Mesodermal cell (in vitro differentiated cells): Measurements from ENCODE around the gene SLC4A5.

Experiments used
- H3K27ac ChIP-seq: 2 replicates; pipeline ENCODE4 v1.7.0; 2013; ENCODE audit warnings: mild to moderate bottlenecking, low read depth, low read length, moderate library complexity; ENCODE audit not compliant: severe bottlenecking
- H3K36me3 ChIP-seq: 2 replicates; pipeline ENCODE4 v1.7.1; 2013; ENCODE audit warnings: mild to moderate bottlenecking, low read length, moderate library complexity; ENCODE audit not compliant: control insufficient read depth, insufficient read depth
- H3K4me1 ChIP-seq: one replicate; pipeline ENCODE4 v1.7.1; 2013; ENCODE audit warnings: mild to moderate bottlenecking, low read length; ENCODE audit not compliant: insufficient read depth, control insufficient read depth, poor library complexity, severe bottlenecking
- H3K4me3 ChIP-seq: 2 replicates; pipeline ENCODE4 v1.7.0; 2013; ENCODE audit warnings: low read length, control low read depth, mild to moderate bottlenecking; ENCODE audit not compliant: insufficient read depth, poor library complexity, severe bottlenecking; ENCODE audit errors: extremely low read depth
- H3K9me3 ChIP-seq: 2 replicates; pipeline ENCODE4 v1.7.1; 2013; ENCODE audit warnings: mild to moderate bottlenecking, low read length, moderate library complexity; ENCODE audit not compliant: control insufficient read depth
- WGBS, 2 experiments: methylation state at CpG; one replicate each; pipeline ENCODE4 v1.1.5; 2013; ENCODE audit warnings: missing lambda C conversion rate in 2 of 2; ENCODE audit not compliant: insufficient coverage in 2 of 2; 5-methylcytosine and 5-hydroxymethylcytosine counted together

Gene SLC4A5

DNA sequence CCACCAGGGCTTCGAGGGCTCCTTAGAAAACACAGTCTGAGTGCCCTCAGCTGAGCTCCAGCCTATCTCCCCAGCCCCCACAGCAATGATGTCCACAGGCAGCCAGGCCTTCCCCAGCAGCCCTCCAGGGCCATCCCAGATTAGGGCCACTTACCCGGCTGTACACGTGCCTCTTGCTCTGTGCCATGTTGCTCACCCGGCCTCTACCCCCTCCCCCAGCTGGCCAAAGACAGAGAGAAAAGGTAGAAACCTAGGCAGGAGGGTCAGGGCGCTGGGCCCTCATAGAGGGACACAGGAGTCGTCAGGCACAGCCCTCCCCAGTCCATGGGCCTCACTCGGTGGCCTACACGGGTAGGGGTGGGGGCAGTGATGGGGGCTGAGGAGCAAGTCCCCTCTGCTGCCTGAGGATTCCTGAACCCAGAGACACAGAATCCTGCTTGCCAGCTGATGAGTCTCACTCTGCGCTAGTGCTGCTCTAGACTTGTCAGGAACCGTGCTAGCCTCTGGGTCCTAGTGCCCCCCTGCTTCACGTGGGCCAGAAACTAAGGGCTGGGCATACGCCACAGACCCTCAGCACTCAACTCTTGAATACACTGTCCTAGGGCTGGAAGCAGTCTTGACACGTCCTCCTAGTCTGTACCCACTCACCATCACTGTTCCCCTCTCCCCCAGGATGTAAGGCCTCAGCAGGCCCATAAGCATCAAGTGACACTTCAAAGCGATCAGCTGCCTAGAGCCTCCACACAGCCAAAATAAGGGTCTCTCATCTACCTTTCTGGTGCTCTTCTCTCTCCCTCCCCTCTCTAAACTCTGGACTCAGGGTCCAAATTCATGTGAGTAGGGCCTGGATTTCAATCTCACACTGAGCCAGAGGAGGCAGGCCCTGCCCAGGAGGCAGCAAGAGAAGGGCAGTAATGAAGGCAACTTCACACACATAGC, 36.9 kb upstream of the SLC4A5 start, which contains the start of gene DCTN1:
DCTN1 (minus strand) TSS at position 461 of the 939 bp plus-strand sequence; CDS start at position 187, 274 bp downstream.
- Histone ChIP-seq H3K4me3 (peak within 1 kb of the TSS; percentile 37), H3K4me1 (peaks cover 29% of the 10 kb centered on the region), H3K36me3 (peaks cover 73% of the 10 kb centered on the region), H3K9me3 (no peaks in the 10 kb centered on the region), H3K27ac (peak within 1 kb of the TSS; percentile 75)
- 19 to 25% methylated on average over 8 to 10 of the region's 14 CpGs for WGBS, 2 experiments

GRCh38 chr2:74378007-74378406, 34.8 kb upstream of the SLC4A5 start:
- H3K4me3 ChIP-seq = no peak overlapping the region
- no peak overlapping the region for H3K27ac ChIP-seq
- H3K4me1 ChIP-seq = peaks cover 29% of the 10 kb centered on the region
- H3K9me3 ChIP-seq = no peaks in the 10 kb centered on the region
- H3K36me3 ChIP-seq = peaks cover 59% of the 10 kb centered on the region
- WGBS, 2 experiments = 96 to 97% methylated on average over 10 of the region's 10 CpGs

GRCh38 chr2:74375838-74376237, 32.6 kb upstream of the SLC4A5 start:
- no peak overlapping the region for H3K4me3 ChIP-seq
- no peaks in the 10 kb centered on the region for H3K9me3 ChIP-seq
- H3K36me3 ChIP-seq = peaks cover 61% of the 10 kb centered on the region
- no peak overlapping the region for H3K27ac ChIP-seq
- WGBS, 2 experiments = 100% methylated on average over 1 of the region's 2 CpGs
- peaks cover 26% of the 10 kb centered on the region for H3K4me1 ChIP-seq

GRCh38 chr2:74374509-74375205, 31.4 kb upstream of the SLC4A5 start:
- WGBS, 2 experiments = 44 to 61% methylated on average over 17 of the region's 19 CpGs
- Histone ChIP-seq H3K27ac (peak overlapping the region; percentile 49), H3K4me3 (peak overlapping the region; percentile 14), H3K4me1 (peaks cover 23% of the 10 kb centered on the region), H3K9me3 (no peaks in the 10 kb centered on the region), H3K36me3 (peaks cover 73% of the 10 kb centered on the region)

DNA sequence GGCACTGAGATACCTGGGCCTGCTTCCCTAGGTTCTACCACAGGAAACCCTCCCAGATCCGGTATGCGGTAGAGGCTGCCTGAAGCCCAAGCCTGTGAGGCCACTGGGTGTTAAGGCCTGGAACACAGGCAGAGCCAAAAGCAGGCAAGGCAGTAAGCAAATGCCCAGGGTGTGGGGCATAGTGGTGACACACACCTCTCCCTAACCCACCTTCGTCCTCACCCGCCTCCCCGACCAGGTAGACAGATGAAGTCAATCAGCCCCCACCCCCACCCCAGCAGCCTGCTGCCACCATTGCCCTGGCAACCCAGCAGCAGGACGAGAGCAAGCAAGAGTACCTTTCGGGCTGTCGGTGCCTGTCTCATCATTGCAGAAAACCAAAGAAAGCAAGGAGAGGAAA, 30.8 kb upstream of the SLC4A5 start:
- Histone ChIP-seq H3K9me3 (no peaks in the 10 kb centered on the region), H3K4me3 (peak overlapping the region; percentile 14), H3K27ac (peak overlapping the region; percentile 45), H3K36me3 (peaks cover 79% of the 10 kb centered on the region), H3K4me1 (peaks cover 17% of the 10 kb centered on the region)
- WGBS, 2 experiments = 85 to 89% methylated on average over 5 of the region's 8 CpGs

GRCh38 chr2:74373221-74373676, 30.0 kb upstream of the SLC4A5 start:
- H3K4me3 ChIP-seq = no peak overlapping the region
- H3K4me1 ChIP-seq = peaks cover 17% of the 10 kb centered on the region
- WGBS, 2 experiments = 64 to 85% methylated on average over 4 to 5 of the region's 5 CpGs
- H3K36me3 ChIP-seq = peaks cover 81% of the 10 kb centered on the region
- no peaks in the 10 kb centered on the region for H3K9me3 ChIP-seq
- H3K27ac ChIP-seq = no peak overlapping the region

DNA sequence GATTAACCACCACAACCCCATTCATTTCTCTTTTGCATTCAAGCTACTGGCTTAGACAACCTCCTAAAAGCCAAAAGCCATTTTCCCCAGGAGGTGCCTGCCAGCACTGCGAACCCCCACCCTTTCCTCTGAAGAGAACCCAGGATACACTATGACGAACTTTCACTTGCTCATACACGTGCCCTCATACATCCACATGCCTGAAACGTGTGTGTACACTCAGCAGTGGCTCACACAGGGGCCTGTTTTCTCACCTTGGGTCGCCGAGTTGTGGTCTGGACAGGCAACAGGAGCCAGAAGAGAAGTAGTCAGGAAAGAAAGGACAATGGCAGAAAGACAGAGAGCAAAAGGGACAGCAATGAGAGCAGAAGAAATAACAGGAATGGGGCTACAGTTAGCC, 29.5 kb upstream of the SLC4A5 start:
- peaks cover 81% of the 10 kb centered on the region for H3K36me3 ChIP-seq
- no peaks in the 10 kb centered on the region for H3K9me3 ChIP-seq
- H3K27ac ChIP-seq = no peak overlapping the region
- WGBS, 2 experiments = 95 to 97% methylated on average over 3 to 6 of the region's 6 CpGs
- H3K4me1 ChIP-seq = peaks cover 17% of the 10 kb centered on the region
- H3K4me3 ChIP-seq = no peak overlapping the region

DNA sequence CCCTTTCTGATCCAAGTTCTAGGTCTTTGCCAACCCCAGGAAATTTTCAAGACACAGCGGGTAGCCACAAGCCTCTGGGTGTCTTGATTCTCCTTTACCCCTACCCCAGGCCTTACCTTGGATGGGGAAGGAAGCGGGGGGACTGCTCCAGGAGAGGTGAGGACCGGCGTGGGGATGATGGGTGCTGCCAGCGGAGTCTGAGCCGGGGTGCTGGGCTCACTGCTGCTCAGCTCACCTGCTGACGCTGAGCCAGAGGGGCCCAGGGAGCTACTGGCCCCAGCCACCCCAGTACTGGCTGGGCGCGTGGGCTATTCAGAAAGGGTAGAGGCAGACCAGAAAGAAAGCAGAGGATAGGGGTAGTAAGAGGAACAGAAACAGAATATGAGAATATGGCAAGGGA, 28.2 kb upstream of the SLC4A5 start:
- Histone ChIP-seq H3K36me3 (peaks cover 81% of the 10 kb centered on the region), H3K27ac (no peak overlapping the region), H3K4me3 (no peak overlapping the region), H3K4me1 (peaks cover 17% of the 10 kb centered on the region), H3K9me3 (no peaks in the 10 kb centered on the region)
- 97 to 100% methylated on average over 4 to 8 of the region's 9 CpGs for WGBS, 2 experiments

GRCh38 chr2:74369976-74370375, 26.8 kb upstream of the SLC4A5 start:
- H3K36me3 ChIP-seq = peaks cover 82% of the 10 kb centered on the region
- H3K9me3 ChIP-seq = no peaks in the 10 kb centered on the region
- H3K27ac ChIP-seq = no peak overlapping the region
- no peak overlapping the region for H3K4me3 ChIP-seq
- 96 to 100% methylated on average over 2 to 3 of the region's 7 CpGs for WGBS, 2 experiments
- H3K4me1 ChIP-seq = peaks cover 11% of the 10 kb centered on the region

DNA sequence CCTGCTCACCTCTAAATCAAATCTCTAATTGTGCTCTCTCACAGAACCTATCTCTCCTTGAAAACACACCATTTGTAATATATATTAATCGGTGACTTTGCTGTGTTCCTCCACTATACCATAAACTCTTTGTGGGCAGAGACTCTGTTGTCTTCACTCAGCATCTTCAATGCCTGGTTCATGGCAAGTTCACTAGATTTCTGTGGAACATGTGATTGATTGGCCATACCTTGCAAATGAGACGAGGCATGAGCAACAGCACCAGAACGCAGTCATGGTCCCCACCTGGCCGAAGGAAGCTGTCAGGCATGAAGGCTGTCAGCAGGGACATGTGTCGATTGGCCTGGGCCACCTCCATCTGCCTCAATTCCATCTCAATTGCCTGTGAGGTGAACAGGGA, 25.3 kb upstream of the SLC4A5 start:
- peaks cover 92% of the 10 kb centered on the region for H3K36me3 ChIP-seq
- WGBS, 2 experiments = 94 to 95% methylated on average over 3 to 4 of the region's 5 CpGs

More for the DNA sequence above, 25.3 kb upstream of the SLC4A5 start:
- H3K9me3 ChIP-seq = no peaks in the 10 kb centered on the region
- H3K27ac ChIP-seq = no peak overlapping the region
- H3K4me3 ChIP-seq = no peak overlapping the region
- H3K4me1 ChIP-seq = no peaks in the 10 kb centered on the region
